Chondrocyte (in vitro differentiated cells): ENCODE data around the gene CAAP1. TPM values are rescaled to one million over a fixed set of nuclear protein-coding genes. Genes with fewer than 3 reads are reported as not detected.

ENCODE experiments used
- DNase-seq: peaks from one replicate; pipeline ENCODE4 v3.0.0; 2021; ENCODE audit warnings: mixed read lengths, low spot score
- H3K27ac Mint-ChIP-seq: one replicate; pipeline ENCODE4 v1.8.0; 2021; ENCODE audit warnings: mild to moderate bottlenecking, moderate library complexity, mixed read lengths; ENCODE audit not compliant: unreplicated experiment
- H3K27me3 Mint-ChIP-seq: 2 replicates; pipeline ENCODE4 v1.8.0; 2021; ENCODE audit warnings: low read depth, mixed read lengths
- H3K36me3 Mint-ChIP-seq: 2 replicates; pipeline ENCODE4 v1.8.0; 2021; ENCODE audit warnings: low read depth, mixed read lengths
- H3K4me1 Mint-ChIP-seq: 2 replicates; pipeline ENCODE4 v1.8.0; 2021; ENCODE audit warnings: low read depth, mild to moderate bottlenecking, mixed read lengths
- H3K4me3 Mint-ChIP-seq: one replicate; pipeline ENCODE4 v1.8.0; 2021; ENCODE audit warnings: mild to moderate bottlenecking, moderate library complexity, mixed read lengths; ENCODE audit not compliant: unreplicated experiment
- H3K9me3 Mint-ChIP-seq: 2 replicates; pipeline ENCODE4 v1.8.0; 2021; ENCODE audit warnings: low read depth, mixed read lengths
- CTCF ChIP-seq: fragments of 200-600 bp; sonication (generic); IDR thresholded peaks from 2 replicates; pipeline ENCODE4 v1.5.0; 2021; ENCODE audit warnings: antibody characterized with exemption, mild to moderate bottlenecking, moderate library complexity
- long read RNA-seq: library from polyadenylated mRNA; stranded (forward); transcript quantifications from one replicate; pipeline ENCODE4 v2.0.0, GENCODE V29; 2021
- total RNA-seq: library from RNA; stranded (reverse); gene quantifications from 3 replicates; pipeline ENCODE4 v1.2.1, GENCODE V29; 2021

The CAAP1 gene
- total RNA-seq, result 15.0 to 19.1 TPM (median 16.1 TPM) in 3 replicates
- long read RNA-seq, transcript CAAP1-201 (6 exons, 2,791 nt), result major isoform, 8 of 14 reads
- long read RNA-seq, partial matches to known transcripts, result 0 of 14 reads
- long read RNA-seq, other reads (novel, unspliced or antisense), result 2 of 14 reads

- Mint-ChIP-seq H3K27ac (peak within 1 kb of the TSS; percentile 98), H3K36me3 (peaks cover 4% of the 10 kb centered on the region), H3K4me1 (peaks cover 43% of the 10 kb centered on the region), H3K9me3 (peaks cover 6% of the 10 kb centered on the region), H3K27me3 (no peaks in the 10 kb centered on the region), H3K4me3 (peak within 1 kb of the TSS; percentile 94)
- TF ChIP-seq CTCF, result peak; percentile 75
- DNase-seq, result peak; percentile 97
Observed at GRCh38 chr9:26892251-26893029, at the start of gene CAAP1. CAAP1 (minus strand) TSS chr9:26892802; CDS start chr9:26892715, 87 bp downstream.

GRCh38 chr9:26940779-26941178, 48.2 kb upstream of the CAAP1 start:
- Mint-ChIP-seq H3K9me3 (peaks cover 8% of the 10 kb centered on the region), H3K4me1 (peaks cover 61% of the 10 kb centered on the region), H3K27ac (no peak overlapping the region), H3K27me3 (no peaks in the 10 kb centered on the region), H3K4me3 (no peak overlapping the region), H3K36me3 (peaks cover 5% of the 10 kb centered on the region)
- no peak for TF ChIP-seq CTCF
- no peak for DNase-seq

- Mint-ChIP-seq H3K36me3 (peaks cover 5% of the 10 kb centered on the region), H3K4me3 (no peak overlapping the region), H3K4me1 (peaks cover 59% of the 10 kb centered on the region), H3K27ac (peak overlapping the region; percentile 56), H3K9me3 (peaks cover 8% of the 10 kb centered on the region), H3K27me3 (no peaks in the 10 kb centered on the region)
- no peak for DNase-seq
- no peak for TF ChIP-seq CTCF
Observed at GRCh38 chr9:26939955-26940711, 47.5 kb upstream of the CAAP1 start.

GRCh38 chr9:26937816-26938371, 45.3 kb upstream of the CAAP1 start:
- peaks cover 8% of the 10 kb centered on the region for H3K9me3 Mint-ChIP-seq
- H3K27ac Mint-ChIP-seq, result peak overlapping the region; percentile 30
- TF ChIP-seq CTCF, result no peak
- peaks cover 42% of the 10 kb centered on the region for H3K4me1 Mint-ChIP-seq
- peaks cover 5% of the 10 kb centered on the region for H3K36me3 Mint-ChIP-seq
- no peaks in the 10 kb centered on the region for H3K27me3 Mint-ChIP-seq
- H3K4me3 Mint-ChIP-seq, result no peak overlapping the region
- DNase-seq, result no peak

- no peaks in the 10 kb centered on the region for H3K27me3 Mint-ChIP-seq
- no peak for TF ChIP-seq CTCF
- H3K36me3 Mint-ChIP-seq, result peaks cover 5% of the 10 kb centered on the region
- H3K9me3 Mint-ChIP-seq, result peaks cover 8% of the 10 kb centered on the region
- peak overlapping the region; percentile 82 for H3K27ac Mint-ChIP-seq
- peaks cover 33% of the 10 kb centered on the region for H3K4me1 Mint-ChIP-seq
- no peak overlapping the region for H3K4me3 Mint-ChIP-seq
- no peak for DNase-seq
Observed at GRCh38 chr9:26935847-26936246, 43.2 kb upstream of the CAAP1 start.
